NB4 (cell line): ENCODE data around the gene RASAL2.

ENCODE experiments used
- CTCF ChIP-seq: IDR thresholded peaks from one replicate; pipeline ENCODE4 v1.5.1; 2012; ENCODE audit warnings: low read depth, low read length
- MAX ChIP-seq: IDR thresholded peaks from 2 replicates; pipeline ENCODE4 v1.6.1; 2011; ENCODE audit warnings: low read depth, low read length
- MYC ChIP-seq: IDR thresholded peaks from 2 replicates; pipeline ENCODE4 v1.6.1; 2011; ENCODE audit warnings: low read depth, low read length
- POLR2A ChIP-seq: IDR thresholded peaks from 2 replicates; pipeline ENCODE4 v1.6.1; 2011; ENCODE audit warnings: mild to moderate bottlenecking; ENCODE audit not compliant: insufficient read length; ENCODE audit errors: extremely low read depth

GRCh38 chr1:178143730-178144690, 50.1 kb downstream of the RASAL2 start:
- TF ChIP-seq CTCF = no peak
- no peak for TF ChIP-seq POLR2A
- TF ChIP-seq MYC = no peak
- no peak for TF ChIP-seq MAX
